Gastrocnemius medialis (tissue), 4 donors: Measurements from ENCODE around the gene OLR1. TPM values are rescaled to one million over a fixed set of nuclear protein-coding genes. Genes with fewer than 3 reads are reported as not detected.

Source experiments
- ATAC-seq, 2 donors: fragments of 150-250 bp; one replicate each; pipeline ENCODE4 v1.9.1; 2016
- DNase-seq, 2 donors: peaks; one replicate each; pipeline ENCODE4 v3.0.0-alpha.2; 2019
- H3K27ac ChIP-seq, 4 donors: fragments of 200-600 bp; sonication (generic); 1 replicate in 1 of 4; 2 replicates in 3 of 4; pipeline ENCODE4 v1.5.1; 2016 to 2018; ENCODE audit warnings: mild to moderate bottlenecking in 2 of 4, moderate library complexity in 1 of 4
- H3K27me3 ChIP-seq, 3 donors: fragments of 200-600 bp; sonication (generic) in 2 of 3; 1 replicate in 1 of 3; 2 replicates in 2 of 3; pipeline versions ENCODE4 v1.5.1 to v1.6.0; 2016 to 2019; ENCODE audit warnings: mild to moderate bottlenecking in 1 of 3, moderate library complexity in 1 of 3
- H3K36me3 ChIP-seq, 2 donors: fragments of 200-600 bp; sonication (generic) in 1 of 2; one replicate each; pipeline ENCODE4 v1.5.1; 2017 to 2018
- H3K4me1 ChIP-seq, 2 donors: fragments of 200-600 bp; sonication (generic) in 1 of 2; one replicate each; pipeline ENCODE4 v1.5.1; 2016 to 2017; ENCODE audit warnings: mild to moderate bottlenecking in 2 of 2
- H3K4me3 ChIP-seq, 4 donors: fragments of 200-600 bp; sonication (generic) in 3 of 4; 1 replicate in 1 of 4; 2 replicates in 3 of 4; pipeline ENCODE4 v1.5.1; 2016 to 2019; ENCODE audit warnings: mild to moderate bottlenecking in 2 of 4
- H3K9me3 ChIP-seq, 3 donors: fragments of 200-600 bp; sonication (generic) in 2 of 3; 1 replicate in 1 of 3; 2 replicates in 2 of 3; pipeline ENCODE4 v1.5.1; 2016 to 2019
- CTCF ChIP-seq, 5 experiments: fragments of 450-650 bp in 3 of 5; fragments of 200-600 bp in 2 of 5; sonication (generic) in 2 of 5; IDR thresholded peaks in 4 of 5; conservative IDR thresholded peaks in 1 of 5; 1 replicate in 4 of 5; 2 replicates in 1 of 5; pipeline ENCODE4 v1.5.1; 2016 to 2019; ENCODE audit warnings: antibody characterized with exemption in 5 of 5, mild to moderate bottlenecking in 3 of 5, moderate library complexity in 3 of 5
- POLR2A ChIP-seq, 2 donors: fragments of 450-650 bp; IDR thresholded peaks; one replicate each; pipeline ENCODE4 v1.6.1; 2017; ENCODE audit warnings: antibody characterized with exemption in 2 of 2, mild to moderate bottlenecking in 2 of 2, moderate library complexity in 2 of 2
- in situ Hi-C, 4 donors: fragments of 200-750 bp; cut with MboI; loops; one replicate each; pipeline versions ENCODE4 v1.15.0 to v1.8.0; 2017; ENCODE audit warnings: low sequenced_read_pairs in 4 of 4
- intact Hi-C: fragments of 100-400 bp; cut with DNase I; formaldehyde crosslinking; loops from one replicate; pipeline ENCODE4 v1.15.1; 2023; ENCODE audit warnings: low total_unique reads
- total RNA-seq, 4 donors: library from RNA; depleted of rRNA; stranded (reverse); fragments of >200 nt; gene quantifications; one replicate each; pipeline versions ENCODE4 v1.1.0 to v1.2.3, GENCODE V29; 2016

The OLR1 gene
- total RNA-seq, 4 donors from 2014 or later, result 0.42 TPM; not detected in 3

GRCh38 chr12:10174986-10175614, 3.2 kb upstream of the OLR1 start:
- Histone ChIP-seq H3K9me3 (no peaks in the 10 kb centered on the region), H3K27me3 (peaks cover 0 to 4% (median 0%) of the 10 kb centered on the region in 3 donors), H3K36me3 (no peaks in the 10 kb centered on the region), H3K27ac (no peak overlapping the region), H3K4me1 (no peaks in the 10 kb centered on the region), H3K4me3 (no peak overlapping the region)
- TF ChIP-seq POLR2A (IDR thresholded peaks at IDR 0.05), result no peak
- TF ChIP-seq CTCF (IDR thresholded peaks at IDR 0.05 in 4 of 5, conservative IDR thresholded peaks at IDR 0.05 in 1 of 5), result no peak
- in situ Hi-C loops, result no loop called here
- ATAC-seq, result no peak
- DNase-seq, result no peak
- intact Hi-C loops, result no loop called here

- intact Hi-C loops, result no loop called here
- DNase-seq (no peak), ATAC-seq (no peak)
- Histone ChIP-seq H3K27me3 (no peaks in the 10 kb centered on the region), H3K4me3 (no peak overlapping the region), H3K36me3 (no peaks in the 10 kb centered on the region), H3K9me3 (no peaks in the 10 kb centered on the region), H3K4me1 (no peaks in the 10 kb centered on the region), H3K27ac (no peak overlapping the region)
- in situ Hi-C loops, result no loop called here
- no peak for TF ChIP-seq CTCF (IDR thresholded peaks at IDR 0.05 in 4 of 5, conservative IDR thresholded peaks at IDR 0.05 in 1 of 5)
- TF ChIP-seq POLR2A (IDR thresholded peaks at IDR 0.05), result no peak
Observed at GRCh38 chr12:10170216-10170615, 1.7 kb downstream of the OLR1 start.

GRCh38 chr12:10169104-10169503, 2.8 kb downstream of the OLR1 start:
- no peak for DNase-seq
- TF ChIP-seq CTCF (IDR thresholded peaks at IDR 0.05 in 4 of 5, conservative IDR thresholded peaks at IDR 0.05 in 1 of 5), result no peak
- TF ChIP-seq POLR2A (IDR thresholded peaks at IDR 0.05), result no peak
- no peak overlapping the region for H3K4me3 ChIP-seq
- H3K27ac ChIP-seq, result no peak overlapping the region
- no peak for ATAC-seq
- H3K27me3 ChIP-seq, result no peaks in the 10 kb centered on the region
- no peaks in the 10 kb centered on the region for H3K36me3 ChIP-seq
- no peaks in the 10 kb centered on the region for H3K9me3 ChIP-seq
- H3K4me1 ChIP-seq, result no peaks in the 10 kb centered on the region
- intact Hi-C loops, result no loop called here
- in situ Hi-C loops, result no loop called here

- ATAC-seq (no peak), DNase-seq (no peak)
- Histone ChIP-seq H3K9me3 (no peaks in the 10 kb centered on the region), H3K4me1 (no peaks in the 10 kb centered on the region), H3K27ac (no peak overlapping the region), H3K36me3 (no peaks in the 10 kb centered on the region), H3K4me3 (no peak overlapping the region), H3K27me3 (no peaks in the 10 kb centered on the region)
- intact Hi-C loops (no loop called here), in situ Hi-C loops (no loop called here)
- TF ChIP-seq POLR2A (IDR thresholded peaks at IDR 0.05) (no peak), CTCF (IDR thresholded peaks at IDR 0.05 in 4 of 5, conservative IDR thresholded peaks at IDR 0.05 in 1 of 5) (no peak)
Observed at GRCh38 chr12:10167599-10167998, 4.3 kb downstream of the OLR1 start.

- intact Hi-C loops (no loop called here), in situ Hi-C loops (no loop called here)
- DNase-seq (no peak), ATAC-seq (no peak)
- H3K27me3 ChIP-seq, result no peaks in the 10 kb centered on the region
- H3K27ac ChIP-seq, result no peak overlapping the region
- H3K36me3 ChIP-seq, result no peaks in the 10 kb centered on the region
- H3K4me1 ChIP-seq, result no peaks in the 10 kb centered on the region
- no peaks in the 10 kb centered on the region for H3K9me3 ChIP-seq
- no peak overlapping the region for H3K4me3 ChIP-seq
- TF ChIP-seq POLR2A (IDR thresholded peaks at IDR 0.05) (no peak), CTCF (IDR thresholded peaks at IDR 0.05 in 4 of 5, conservative IDR thresholded peaks at IDR 0.05 in 1 of 5) (no peak)
Observed at GRCh38 chr12:10165421-10165820, 6.5 kb downstream of the OLR1 start.
